ENCODE results near the gene TRAIP.

Gene TRAIP

DNA sequence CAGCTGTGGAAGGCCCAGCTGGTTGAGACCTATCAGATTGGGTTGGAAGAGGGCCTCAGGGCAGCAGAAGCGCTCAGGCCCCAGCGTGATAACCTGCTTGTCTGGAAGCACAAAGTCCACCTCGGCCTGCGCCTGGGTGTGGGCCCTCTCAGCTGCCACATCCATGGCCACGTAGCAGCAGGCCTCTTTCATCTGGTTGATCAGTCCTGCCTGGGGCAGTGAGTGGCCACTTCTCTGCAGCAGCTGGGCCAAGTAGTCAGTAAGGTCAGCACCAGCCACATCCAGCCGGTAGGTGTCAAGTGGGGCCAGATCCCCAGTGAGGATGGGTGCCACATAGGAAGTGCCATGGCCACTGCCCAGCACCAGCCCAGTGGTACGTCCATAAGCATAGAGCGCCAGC is 17.3 kb upstream of the TRAIP start:
- no peak for DNase-seq (ENCODE audit: low spot score)

DNA sequence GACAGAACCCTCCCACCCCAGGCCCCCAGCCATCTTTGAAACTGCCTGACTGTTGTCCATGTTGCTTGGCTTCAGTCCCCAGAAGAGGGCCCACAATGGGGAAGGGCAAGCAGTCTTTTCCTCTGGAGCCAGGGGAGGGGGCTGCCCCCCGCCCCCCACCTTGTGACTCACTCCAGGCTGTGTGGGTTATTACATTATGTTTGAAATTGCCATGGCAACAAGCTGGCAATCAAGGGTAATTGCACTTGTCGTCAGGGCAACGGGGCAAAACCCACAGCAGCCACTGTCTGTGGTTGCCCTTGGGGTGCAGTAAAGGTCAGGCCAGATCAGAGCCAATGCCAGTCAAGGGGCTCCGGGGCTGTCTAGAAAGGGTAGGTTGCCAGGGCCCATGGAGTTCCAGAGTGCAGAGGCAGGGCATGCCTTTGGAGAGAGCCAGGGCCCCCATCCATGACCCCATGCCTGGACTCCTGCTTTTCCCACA is 16.5 kb upstream of the TRAIP start:
- DNase-seq (ENCODE audit: low spot score): no peak

DNA sequence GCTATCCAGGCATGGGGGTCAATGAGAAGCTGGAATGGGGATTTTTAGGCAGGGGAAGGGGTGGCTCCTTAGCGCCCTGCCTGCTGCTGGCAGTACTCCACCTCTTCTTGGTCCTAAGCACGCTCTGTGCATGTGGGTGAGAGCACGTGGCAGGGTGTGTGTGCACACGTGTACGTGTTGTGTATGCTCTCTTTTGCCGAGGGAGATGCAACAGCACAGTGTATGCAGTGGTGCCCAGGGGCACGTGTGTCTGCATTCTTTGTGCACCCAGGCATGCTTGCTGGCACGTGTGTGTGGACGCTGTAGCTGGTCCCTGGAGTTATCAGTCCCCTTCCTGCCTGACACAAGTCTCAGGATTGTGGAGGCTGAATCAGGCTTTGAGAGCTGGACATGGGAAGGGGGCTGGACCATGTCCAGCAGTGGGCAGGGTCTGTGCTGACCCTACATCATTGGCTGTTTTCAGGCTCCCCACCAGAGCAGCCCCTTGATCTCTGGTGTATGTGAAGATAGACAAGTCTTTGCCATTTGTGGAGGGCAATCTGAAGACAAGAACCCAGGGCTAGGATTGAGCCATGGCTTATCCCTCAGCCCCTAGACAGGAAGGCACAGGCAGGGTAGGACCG is 15.3 kb upstream of the TRAIP start:
- no peak for DNase-seq (ENCODE audit: low spot score)

DNA sequence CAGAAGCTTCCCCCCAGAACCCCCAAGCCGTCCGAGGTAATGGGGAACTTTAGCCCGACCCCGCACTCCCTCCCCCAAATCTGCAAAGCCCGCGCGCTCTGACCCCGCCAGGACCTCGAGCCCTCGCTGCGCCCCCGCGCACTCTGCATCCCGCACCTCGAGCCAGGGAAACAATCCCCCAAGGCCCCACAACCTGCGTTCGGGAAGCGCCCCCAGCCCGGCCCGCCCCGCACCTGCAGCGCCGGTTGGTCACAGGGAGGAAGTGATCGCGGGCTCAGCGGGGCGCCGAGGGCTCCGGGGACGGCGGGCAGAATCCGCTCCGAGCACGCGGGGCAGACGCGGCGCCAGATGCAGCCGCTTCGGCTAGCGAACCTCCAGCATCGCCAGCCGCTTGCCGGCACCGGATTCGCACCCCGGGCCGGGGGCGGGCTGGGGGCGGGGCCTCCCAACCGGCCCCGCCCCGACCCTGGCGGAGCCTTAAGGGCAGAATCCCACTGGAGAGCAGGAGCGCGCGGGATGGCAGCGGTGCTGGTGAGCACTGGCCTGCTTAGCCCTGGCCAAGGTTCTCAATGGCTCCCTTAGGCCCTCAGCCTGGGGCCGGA is 13.3 kb upstream of the TRAIP start, which contains the start of gene CAMKV:
CAMKV (minus strand) TSS at position 382 of the 602 bp plus-strand sequence. CDS start 7,518 bp downstream, outside the sequence.
- no peak for DNase-seq (ENCODE audit: low spot score)

DNA sequence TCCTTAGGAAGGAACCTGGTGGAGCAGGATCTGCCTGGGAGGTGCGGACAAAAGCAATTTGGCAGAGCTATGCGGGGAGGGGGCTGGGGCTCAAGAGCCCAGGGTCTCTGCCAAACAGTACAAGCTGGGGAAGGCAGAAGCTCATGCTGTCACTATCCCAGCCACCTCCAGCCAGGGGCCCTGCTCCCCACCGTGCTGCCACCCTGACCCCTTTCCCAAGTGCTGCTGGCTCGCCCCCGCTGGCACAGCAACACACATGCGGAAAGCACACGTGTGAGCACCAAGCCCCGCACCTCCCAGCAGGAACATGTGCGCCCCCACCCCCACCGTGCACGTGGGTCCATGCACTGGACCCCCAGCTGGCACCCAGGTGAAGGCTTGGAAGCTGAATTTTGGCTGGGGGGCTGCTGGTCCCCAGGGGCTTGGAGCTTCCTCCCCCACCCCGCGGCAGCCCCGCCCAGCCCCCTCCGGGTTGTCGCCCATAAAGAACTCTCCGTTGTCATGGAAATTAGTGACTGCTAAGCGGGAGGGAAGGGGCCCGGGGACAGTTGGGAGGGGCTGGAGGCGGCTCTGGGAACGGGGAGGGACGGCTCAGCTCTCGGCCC is 12.6 kb upstream of the TRAIP start:
- DNase-seq (ENCODE audit: low spot score): no peak

DNA sequence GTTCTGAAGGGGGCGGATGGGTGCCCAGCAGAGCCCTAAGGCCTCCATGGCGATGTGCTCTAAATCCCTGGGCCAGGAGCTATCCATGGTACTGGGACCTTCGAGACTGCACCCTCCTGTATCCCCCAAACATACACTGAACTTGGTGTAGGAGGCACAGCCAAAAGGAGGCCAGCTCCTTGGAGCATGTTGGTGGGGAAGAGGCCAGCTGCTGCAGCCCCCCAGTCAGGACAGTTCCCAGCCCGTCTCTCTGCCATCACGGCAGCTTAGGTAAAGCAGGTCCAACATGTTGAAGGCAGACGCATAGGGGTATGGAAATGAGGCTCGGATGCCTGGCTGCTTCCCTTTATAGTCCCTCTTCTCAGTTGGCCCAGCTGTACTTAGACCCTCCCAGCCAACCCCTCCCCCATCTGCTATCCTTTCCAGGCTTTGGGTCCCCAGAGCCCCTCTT is 11.5 kb upstream of the TRAIP start:
- DNase-seq (ENCODE audit: low spot score): no peak

DNA sequence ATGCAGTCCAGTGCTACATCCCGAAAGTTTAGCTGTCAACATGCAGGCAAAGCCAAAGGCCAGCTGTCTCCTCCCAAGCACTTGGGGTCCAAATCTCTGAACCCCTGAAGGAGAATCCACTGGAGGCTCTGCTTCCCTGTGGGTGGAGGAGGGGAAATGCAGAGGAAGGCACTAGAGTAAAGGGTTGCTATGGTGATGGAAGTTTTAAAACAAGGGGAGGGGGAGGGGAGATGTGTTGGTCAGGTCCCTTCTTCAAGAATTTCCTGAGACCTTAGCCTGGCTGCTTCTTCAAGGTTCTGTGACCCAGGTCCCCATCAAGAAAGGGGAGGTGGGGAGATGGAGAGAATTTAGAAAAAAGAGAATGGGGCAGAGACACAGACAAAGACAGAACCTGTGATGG is 11.0 kb upstream of the TRAIP start:
- no peak for DNase-seq (ENCODE audit: low spot score)

DNA sequence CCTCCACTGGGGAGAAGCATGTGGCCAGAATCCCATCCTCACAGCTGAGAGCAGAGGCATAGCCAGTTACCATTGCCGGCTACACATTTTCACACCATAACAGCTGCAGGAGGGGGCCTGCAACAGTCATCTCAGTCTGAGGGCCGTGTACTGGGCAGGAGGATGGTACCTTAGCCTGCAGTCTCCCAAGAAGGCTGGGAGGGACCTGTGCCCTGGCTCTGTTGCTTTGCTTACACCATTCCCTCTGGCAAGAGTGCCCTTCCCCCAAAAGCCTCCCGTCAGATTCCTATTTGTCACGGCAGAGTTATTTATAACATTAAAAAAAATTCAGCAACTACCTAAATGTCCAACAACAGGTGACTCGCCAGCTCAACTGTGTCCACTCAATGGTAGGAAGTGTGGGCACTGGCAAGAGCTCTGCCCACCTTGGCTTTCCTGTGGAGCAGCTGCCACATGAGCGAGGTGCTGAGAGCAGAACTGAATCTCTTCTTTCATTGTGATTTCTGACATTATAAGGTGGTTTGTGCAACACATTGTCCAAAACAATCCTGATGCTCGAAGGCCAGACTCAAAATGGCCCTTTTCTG is 8.9 kb upstream of the TRAIP start:
- DNase-seq (ENCODE audit: low spot score): no peak

DNA sequence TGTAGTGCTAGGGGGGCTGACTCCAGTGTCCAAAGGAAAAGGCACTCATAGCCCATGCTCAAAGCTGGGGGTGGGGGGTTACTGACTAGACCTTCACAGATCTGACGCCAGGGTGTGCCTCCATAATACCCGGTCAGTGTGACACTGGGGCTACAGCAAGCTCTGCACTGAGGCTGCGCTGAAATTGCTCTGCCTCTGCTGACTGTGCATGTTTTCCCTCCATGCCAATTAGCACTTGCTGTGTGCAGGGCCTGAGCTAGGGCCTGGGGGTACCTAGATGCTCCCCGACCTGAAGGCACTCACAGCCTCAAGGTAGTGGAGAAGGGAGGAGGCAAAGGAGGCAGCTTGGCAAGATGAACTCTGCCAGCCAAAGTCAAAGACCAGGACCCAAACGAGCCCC is 8.1 kb upstream of the TRAIP start:
- DNase-seq (ENCODE audit: low spot score): no peak

DNA sequence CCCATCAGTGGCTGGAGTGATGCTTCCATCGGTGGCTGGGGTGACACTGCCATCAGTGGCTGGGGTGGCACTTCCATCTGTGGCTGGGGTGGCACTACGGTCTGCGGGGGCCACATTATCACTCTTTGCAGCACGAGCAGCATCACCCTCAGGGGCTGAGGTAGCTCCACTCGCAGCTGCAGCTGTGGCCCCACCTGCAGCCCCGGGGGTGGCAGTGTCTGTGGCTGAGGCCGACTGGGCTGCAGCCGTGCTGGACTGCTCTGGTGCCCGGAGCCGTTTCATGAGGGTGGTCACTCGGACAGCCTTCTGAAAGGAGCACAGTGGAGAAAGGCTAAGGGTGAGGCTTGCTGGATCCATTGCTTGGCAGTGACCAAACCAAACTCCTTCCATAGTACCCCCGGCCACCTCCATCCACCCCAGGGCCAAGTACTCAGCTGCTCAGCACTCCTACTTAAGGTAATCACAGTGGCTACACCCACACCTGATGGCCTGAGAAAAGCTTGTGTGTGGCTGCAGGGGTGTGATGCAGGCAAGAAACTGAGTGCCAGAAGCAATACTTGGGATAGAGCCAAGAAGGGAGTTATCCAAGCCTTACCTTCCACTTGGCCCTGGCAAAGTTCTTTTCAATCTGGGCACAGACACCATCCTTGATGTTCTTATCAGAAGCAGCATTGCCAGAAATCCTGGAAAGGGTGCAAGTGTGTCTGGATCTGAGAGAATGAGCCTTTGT is 3.4 kb upstream of the TRAIP start:
- DNase-seq (ENCODE audit: low spot score): no peak

DNA sequence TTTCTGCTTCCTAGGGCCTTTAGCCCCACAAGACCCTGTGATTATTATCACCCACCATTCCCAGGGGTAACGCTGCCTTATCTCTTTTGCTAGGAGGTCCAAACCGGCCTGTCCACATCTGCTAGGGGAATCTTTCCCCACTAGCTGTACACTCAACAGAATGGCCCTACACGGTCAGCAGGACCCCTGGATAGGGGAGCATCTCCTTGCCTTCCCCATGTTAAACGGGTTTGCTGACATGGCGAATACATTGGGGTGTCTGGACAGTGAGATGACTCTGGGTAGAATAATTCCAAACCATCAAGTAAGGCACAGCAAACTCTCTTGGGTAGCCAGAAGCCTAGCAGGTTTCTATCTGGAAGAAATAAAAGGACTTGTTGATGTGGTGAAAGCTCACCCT is 702 bp downstream of the TRAIP start:
- DNase-seq (ENCODE audit: low spot score): no peak

DNA sequence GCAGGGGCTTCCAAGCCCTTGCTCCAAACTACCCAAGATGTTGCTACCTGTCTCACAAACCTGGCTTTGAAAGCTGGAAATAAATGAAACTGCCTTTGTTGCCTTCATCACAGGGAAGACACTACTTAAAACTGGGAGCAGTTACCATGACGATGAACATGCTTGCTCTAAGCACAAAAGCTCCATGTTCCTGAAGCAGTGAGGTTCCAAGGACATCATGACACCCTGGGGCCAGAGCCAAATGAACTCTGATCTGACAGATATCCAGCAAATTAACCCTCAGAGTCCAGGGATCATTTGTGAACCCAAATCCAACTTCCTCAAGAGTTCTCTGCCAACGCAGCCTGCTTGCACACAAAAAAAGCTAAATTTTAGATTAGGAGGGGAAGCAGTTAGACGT is 10.7 kb downstream of the TRAIP start:
- DNase-seq (ENCODE audit: low spot score): no peak

DNA sequence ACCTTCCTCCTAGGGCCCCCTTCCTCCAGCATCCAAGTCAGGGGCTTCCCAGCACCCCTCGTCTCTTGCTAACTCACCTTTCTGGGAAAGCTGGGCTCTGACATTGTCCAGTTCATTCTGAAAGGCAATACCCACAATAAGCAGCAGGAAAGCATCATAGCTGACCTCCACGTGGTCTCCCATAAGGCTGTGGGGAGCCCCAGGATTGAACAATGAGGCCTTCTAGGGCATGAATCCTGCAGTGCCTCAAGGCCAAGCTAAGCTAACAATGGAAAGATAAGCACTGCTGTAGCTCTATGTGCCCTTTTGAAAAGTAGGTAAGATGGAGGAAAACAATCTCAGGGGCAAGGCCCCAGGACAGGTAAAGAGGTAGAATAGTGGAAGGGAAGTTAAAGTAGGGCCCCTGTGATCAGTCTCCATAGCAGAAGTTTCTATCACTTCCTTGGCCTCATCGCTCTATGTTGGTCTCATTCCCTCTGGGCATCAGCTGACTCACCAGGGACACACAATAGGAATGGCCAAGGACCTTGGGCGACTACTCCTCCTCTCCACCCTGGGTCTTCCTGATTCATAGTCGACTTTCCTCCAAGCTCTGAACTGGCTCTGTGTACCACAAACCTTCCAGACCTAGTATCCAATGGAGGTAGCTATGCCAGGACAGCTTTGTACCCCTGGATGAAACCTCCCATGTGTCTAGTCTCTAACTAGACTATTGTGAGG is 11.7 kb downstream of the TRAIP start:
- no peak for DNase-seq (ENCODE audit: low spot score)

DNA sequence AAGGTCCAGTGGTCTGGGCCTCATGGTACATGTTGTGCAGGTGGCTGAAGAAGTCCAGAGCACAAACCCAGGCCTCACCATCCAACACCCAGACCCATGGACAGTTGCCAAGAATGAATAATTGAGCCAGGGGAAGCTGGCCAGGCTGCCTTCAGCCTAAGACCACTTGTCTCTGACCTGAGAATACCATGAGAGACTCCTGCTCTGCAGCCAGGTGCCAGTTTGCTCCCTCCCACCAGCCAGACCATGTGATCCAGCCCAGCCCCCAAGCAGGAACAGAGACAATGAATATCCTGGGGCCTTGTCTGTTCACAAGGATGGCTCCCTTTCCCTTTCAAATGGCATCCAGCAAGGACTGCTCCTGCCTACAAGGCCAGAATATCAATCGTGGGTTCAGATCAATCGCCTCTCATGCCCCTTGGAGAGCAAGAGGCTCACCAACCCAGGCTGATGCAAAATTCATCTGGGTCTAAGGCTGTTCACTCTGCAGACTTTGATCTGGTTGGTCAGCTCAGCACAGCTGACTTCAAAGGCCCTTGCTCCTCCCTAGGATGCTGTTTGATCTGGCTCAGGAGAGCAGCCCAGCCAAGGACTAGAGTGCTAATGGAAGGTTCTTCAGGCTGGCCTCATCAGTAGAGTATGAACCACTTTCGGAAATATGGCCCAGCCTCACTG is 13.4 kb downstream of the TRAIP start:
- DNase-seq (ENCODE audit: low spot score): no peak

DNA sequence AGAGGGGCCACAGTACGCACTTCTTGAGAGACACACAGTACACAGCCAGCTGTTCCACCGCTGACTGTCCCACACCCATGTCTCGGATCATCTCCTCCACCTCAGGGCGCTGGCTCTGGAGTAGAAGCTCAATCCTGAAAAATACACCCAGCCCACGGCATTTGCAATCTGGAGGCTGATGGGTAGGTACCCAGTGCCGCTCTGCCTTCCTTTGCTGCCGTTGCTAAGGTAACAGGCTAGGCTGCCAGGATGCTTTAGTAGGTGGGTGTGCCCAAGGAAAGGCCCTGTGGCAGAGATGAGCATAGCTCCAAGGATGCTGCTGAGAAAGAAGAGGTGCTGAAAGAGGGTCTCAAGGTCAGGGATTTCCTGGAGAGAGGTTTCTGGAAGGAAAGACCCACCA is 14.6 kb downstream of the TRAIP start:
- DNase-seq (ENCODE audit: low spot score): no peak

DNA sequence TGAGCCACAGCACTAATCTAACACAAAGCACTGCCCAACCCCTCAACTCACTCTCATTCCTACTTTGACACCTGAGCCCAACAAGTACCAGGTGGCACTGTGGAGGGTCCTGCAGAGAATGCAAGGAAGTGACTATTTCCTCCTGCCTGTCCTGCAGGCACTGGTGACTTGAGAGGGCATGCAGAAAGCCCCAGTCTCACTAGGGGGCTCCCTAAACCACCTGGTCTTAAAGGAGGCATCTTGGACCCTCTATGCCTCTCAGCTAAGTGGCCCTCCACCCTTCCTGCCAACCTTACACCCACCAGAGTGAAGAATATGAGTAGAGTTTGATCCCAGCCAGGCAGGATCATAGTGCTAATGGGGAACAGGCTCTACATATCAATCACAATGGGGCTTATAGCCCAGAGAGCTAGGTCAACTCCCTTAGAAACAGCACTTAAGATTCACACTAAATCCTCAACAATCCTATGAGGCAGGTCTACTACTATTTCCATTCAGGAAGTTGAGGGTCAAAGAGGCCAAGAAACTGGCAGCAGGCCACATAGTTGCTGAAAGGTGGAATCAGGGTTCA is 15.2 kb downstream of the TRAIP start:
- DNase-seq (ENCODE audit: low spot score): no peak

DNA sequence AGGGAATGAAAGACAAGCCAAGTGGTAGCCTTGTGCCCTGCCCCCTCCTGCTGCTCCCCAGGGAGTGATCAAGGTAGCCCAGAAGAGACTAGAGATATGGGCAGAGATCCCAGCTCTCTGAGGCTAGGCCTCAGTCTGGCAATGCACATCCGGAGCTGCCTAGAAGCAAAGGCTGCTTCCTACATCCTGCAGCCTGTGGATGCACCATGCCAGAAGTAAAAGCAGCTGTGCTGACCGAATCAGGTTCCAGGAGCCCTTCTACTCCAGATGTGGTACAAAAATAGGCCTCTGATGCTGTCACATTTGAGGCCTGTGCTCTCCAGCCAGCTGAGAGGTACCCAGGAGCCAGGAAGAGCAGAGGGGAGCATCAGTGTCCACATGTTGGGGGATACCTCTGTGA is 16.0 kb downstream of the TRAIP start:
- DNase-seq (ENCODE audit: low spot score): no peak

DNA sequence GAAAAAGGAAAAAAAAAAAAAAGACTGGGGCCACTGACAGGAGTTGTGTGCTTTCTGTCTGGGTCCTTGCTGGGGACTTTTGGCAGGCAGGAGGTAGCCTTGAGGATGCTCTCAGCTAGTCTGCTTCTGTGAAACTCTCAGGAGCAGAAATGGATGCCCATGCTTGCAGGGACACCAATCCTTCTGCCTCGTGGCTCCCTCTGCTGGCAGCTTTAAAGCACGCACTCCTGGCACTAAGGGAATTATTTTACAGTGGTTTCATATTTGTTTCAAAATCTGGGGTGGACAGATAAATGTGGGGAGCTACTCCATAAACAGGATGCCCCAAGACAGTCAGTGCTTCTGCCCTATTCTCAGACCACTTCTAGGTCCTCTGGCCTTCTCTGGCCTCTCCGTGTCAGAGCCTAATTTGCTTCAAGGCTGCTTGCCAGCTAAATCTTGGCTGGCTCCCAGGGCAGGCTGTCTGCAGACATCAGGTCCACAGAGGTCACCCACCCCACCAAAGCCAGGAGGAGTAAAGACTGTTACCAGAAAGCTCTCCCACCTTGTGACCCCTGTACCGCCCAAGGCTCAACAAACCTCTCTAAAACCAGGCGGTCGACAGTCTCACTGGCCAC is 17.1 kb downstream of the TRAIP start:
- peak; percentile 86 for DNase-seq (ENCODE audit: low spot score)

DNA sequence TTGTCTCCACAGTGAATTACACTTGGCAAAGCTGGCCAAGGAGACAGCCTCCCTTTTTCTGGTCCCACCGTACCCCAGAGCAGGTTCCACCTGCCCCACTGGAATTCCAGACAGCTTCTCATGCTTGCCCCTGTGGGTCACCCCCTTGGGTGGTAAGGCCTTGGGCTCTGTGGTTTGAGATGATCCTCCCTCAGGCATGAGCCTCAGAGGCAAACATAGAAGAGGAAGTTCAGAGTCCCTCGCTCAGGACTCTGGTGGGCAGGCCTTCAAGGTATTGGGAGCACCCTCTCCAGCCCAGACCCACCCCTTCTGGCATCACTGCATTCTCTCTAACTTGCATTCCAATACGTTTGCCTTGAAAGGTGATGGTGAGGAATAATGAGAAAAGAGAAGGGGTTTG is 25.0 kb downstream of the TRAIP start:
- DNase-seq (ENCODE audit: low spot score): no peak

DNA sequence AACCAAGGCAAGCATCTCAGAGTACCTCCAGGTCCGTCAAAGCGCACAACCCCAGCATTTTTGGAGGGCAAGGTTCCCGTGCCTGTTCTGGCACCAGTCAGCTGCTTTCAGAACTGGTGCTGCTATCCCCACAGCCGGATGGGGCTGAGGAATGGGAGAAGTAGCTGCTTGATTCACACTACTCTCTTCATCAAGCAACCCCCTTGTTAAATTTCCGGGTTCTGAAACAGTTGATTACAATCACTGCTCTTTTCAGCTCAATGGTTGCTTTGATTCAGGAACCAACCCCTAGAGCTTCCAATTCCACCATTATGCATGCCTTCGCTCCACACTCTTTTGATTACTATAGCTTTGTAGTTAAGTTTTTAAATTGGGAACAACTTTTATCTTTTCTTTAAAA is 30.3 kb downstream of the TRAIP start:
- DNase-seq (ENCODE audit: low spot score): no peak

Measured in hematopoietic multipotent progenitor cell treated with erythropoietin and hydrocortisone succinate and interleukin-3 and kit ligand, for 15 days (in vitro differentiated cells).